CD1c-positive myeloid dendritic cell (primary cell): ENCODE measurements around the gene FMNL2.

Experiments used
- DNase-seq: peaks from one replicate; pipeline ENCODE4 v3.0.0-alpha.2; 2016; ENCODE audit errors: extremely low spot score

Gene FMNL2

GRCh38 chr2:152493417-152493816, 158.4 kb downstream of the FMNL2 start:
- DNase-seq, result peak; percentile 21

DNA sequence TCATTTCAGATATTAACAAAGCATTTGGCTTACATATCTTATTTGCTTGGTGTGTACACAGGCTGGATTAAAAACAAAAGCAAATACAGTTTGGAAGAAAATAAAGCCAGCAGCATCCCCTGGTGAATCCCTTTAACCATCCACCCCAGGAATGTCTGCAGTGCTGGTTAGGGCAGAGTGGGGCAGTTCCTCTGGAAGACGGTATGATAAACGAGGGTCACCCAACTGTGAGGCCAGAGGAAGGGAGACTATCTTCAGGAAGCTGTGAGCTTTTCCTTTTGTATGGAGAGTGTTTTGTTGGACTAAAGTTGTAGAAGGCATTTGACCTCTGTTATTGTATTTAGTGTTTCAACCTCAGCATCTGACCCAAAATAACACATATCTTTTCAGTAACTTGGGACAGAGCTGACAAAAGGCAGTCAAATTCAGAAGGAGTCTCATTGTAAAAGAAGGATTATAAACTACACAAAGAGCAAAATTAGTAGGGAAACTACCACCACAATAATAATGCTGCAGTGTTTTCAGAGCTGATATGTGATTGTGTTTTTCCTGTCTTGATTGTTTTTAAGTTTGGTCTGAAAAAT, 159.1 kb downstream of the FMNL2 start:
- no peak for DNase-seq

GRCh38 chr2:152496371-152496770, 161.4 kb downstream of the FMNL2 start:
- DNase-seq, result no peak

DNA sequence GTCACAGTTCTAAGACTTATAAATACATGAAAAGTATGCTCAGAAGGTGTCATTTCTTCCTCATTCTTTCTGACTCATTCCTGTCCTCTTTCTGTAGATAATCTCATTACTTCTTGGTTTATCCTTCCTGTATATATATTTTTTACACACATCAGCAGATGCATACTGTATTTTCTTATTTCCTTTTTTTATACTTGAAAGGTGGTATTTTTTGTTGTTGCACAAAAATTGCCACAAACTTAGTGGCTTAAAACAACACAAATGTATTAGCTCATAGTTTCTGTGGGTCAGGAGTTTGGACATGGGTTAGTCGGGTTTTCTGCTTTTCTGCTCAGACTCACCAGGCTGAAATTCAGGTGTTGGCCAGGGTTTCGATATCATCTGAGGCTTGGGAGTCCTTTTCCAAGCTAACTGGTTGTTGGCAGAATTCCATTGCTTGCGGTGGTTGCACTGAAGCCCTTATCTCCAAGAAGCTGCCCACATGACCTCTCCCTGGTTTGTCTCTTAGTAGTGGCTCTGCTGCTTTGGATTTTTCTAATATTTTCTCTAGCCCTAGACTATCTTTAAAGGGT, 162.6 kb downstream of the FMNL2 start:
- peak; percentile 35 for DNase-seq

- no peak for DNase-seq
Measured at GRCh38 chr2:152499331-152499816, 164.4 kb downstream of the FMNL2 start.

- DNase-seq, result no peak
Measured at GRCh38 chr2:152499896-152500735, 165.1 kb downstream of the FMNL2 start.

- no peak for DNase-seq
Measured at GRCh38 chr2:152500772-152501171, 165.8 kb downstream of the FMNL2 start.

GRCh38 chr2:152501666-152502065, 166.7 kb downstream of the FMNL2 start:
- no peak for DNase-seq

DNA sequence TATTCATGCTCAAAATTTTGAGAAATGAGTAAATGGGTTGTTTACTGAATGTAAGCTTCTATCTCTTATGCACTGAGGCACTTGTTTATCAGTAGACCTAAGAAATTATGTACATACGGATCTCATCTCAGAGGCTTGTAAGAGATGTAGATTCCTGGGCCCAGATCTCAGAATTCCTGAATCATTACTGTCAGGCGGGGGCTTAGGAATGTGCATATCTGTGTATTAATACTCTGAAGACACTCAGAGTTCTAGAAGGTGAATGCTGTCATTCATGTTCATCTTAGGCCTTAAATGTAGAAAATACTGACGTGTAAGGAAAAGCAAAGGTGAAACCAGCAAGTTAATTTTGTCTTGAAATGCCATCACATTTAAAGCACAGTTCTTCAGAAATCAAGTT, 169.6 kb downstream of the FMNL2 start:
- DNase-seq, result no peak

DNA sequence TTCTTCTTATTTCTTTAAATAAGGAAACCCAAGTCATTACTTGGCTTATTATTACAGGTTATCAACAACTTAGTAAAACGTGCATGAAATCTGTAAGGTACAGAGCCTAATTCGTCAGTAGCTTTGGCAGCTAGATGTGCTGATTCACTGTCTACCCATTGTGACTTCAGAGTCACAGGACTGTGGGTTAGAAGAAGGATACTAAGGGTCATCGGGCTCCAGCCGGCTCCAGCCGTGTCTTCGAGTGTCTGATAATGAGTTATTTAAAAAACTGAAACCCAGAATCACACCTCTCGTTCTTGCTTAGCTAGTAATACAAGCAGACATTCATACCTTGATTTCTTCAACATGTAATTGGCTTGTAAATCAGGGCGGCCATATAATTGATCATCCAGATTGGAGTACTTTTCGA, 170.5 kb downstream of the FMNL2 start:
- peak; percentile 36 for DNase-seq

- no peak for DNase-seq
Measured at GRCh38 chr2:152506843-152507242, 171.9 kb downstream of the FMNL2 start.

- DNase-seq, result no peak
Measured at GRCh38 chr2:152507907-152508306, 172.9 kb downstream of the FMNL2 start.

DNA sequence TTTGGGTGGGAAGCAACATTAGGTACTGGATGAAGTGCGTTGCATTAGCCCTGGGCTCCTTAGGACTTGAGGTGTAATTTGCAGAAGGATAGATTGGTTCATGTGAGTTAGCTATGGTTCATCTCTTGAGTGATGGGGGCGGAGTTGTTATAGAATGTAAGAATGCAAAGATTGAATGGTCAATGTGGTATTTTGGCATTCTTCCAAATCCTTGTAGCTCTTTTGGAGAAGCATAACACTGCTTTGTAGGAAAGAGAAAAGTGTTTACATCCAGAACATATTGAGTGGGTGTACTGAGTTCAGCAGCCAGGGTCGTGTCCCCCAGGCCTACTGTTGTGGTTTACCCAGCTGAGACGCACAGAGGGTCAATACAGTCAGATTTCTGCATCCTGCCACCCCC, 173.5 kb downstream of the FMNL2 start:
- no peak for DNase-seq

DNA sequence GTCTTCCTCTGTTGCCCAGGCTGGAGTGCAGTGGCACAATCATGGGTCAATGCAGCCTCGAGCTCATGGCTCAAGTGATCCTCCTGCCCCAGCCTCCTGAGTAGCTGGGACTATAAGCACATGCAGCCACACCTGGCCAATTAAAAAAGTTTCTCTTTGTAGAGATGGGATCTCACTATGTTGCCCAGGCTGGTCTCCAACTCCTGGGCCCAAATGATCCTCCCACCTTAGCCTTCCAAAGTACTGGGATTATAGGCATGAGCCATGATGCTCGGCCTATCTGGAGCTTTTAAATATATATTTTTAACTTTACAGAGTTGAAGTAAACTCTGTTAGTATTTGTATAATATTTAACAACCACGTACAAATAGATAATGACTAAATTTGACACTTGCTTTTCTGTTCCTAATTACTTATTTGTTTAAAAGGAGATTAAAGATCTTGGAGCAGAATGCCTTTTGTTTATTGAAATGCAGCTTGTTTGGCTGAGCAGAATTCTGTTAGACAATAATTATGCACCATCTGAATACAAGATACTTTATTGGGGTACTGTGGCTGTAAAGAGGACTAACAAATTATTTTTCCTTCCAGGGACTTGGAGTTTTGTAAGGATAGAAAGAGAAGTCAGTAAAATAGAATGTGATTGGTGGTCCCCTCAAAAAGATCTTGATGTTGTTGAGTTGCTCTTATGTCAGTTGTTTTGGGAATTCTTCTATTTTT, 175.0 kb downstream of the FMNL2 start:
- DNase-seq, result no peak

GRCh38 chr2:152510621-152511020, 175.6 kb downstream of the FMNL2 start:
- no peak for DNase-seq

DNA sequence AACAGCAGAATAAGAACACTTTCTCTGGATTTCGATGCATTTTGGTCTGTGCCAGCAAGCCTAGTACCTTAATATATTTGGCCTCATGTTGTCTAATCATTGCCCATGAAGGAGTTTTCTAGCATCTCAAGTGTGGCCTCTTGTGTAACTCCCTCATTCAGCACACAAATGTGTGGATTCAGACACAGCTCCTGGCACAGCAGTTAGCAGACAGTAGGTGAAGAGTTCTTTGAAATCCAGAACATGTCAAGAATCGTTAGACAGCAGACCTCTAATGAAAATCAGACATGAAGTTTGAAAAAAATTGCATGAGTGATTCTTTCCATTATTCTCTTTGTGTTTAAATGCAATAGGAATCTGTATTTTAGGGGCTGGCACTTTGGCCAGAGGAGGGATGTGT, 177.0 kb downstream of the FMNL2 start:
- DNase-seq, result no peak

- no peak for DNase-seq
Measured at GRCh38 chr2:152513029-152513428, 178.1 kb downstream of the FMNL2 start.

DNA sequence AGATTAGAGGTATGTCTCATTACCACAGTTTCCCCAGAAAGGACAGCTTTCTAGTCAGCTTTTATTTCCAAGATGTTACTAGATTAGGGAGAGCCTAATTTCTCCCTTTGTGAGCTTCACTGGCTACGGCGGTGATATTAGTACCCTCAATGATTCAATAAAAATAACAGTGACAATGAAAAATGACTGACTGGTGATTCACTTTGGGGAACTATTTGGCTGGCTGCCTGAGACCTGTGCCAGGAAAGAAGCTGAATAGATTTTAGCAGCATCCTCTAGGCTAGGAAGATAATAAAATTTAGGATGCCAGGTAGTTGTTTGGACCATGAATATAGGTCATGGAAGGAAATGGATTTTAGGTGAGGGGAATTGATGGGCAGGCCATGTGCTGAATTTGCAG, 178.7 kb downstream of the FMNL2 start:
- no peak for DNase-seq

DNA sequence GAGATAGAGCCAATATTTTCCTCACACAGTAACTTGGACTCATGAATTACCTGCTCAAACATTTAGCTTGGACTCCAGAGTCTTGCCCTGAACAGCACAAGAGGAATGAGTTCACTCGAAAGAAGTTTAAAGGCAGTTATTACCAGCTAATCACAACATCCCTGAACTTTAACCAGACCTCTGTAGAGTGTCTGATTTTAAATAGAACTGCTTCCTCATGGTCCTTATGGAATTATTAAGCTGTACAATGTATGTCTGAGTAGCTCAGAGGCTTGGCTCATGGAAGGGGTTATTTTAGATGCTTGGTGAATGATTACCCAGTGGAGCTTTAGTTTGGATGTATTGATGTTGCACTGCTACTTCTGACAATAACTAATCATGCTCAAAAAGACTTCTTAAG, 183.1 kb downstream of the FMNL2 start:
- no peak for DNase-seq

GRCh38 chr2:152518641-152519580, 183.9 kb downstream of the FMNL2 start:
- DNase-seq, result no peak

- no peak for DNase-seq
Measured at GRCh38 chr2:152519581-152519952, 184.6 kb downstream of the FMNL2 start.
